Endothelial cell of umbilical vein (primary cell): Measurements from ENCODE around the gene SAXO1. TPM values are rescaled to one million over a fixed set of nuclear protein-coding genes. Genes with fewer than 3 reads are reported as not detected.
"Not testable (repeated sequence)": the region's sequence is repeated elsewhere in the genome, so short reads cannot be mapped to it uniquely, and the experiment has no call there.

Experiments used
- BruUV-seq: library from RNA; stranded (reverse); fragments of 400-500 nt; replicated peaks from 2 replicates; lab custom pipeline; 2021; lab: Mats Ljungman, UMichigan
- CTCF ChIA-PET: fragments of 300-600, 350-600 bp; sonication (Branson Sonifier 250); formaldehyde crosslinking; loops from one replicate; lab custom pipeline; 2021; ENCODE audit warnings: antibody characterized with exemption, inconsistent platforms; lab: Charles Lee
- POLR2A ChIA-PET: fragments of 300-600, 350-600 bp; sonication (Branson Sonifier 250); formaldehyde crosslinking; loops from one replicate; lab custom pipeline; 2021; ENCODE audit warnings: antibody characterized with exemption, inconsistent platforms; lab: Charles Lee
- DNase-seq: peaks from one replicate; pipeline ENCODE4 v3.0.0-alpha.2; 2011; ENCODE audit warnings: low read depth, low spot score
- FAIRE-seq: peaks from 2 replicates; lab custom pipeline; 2011; peaks lifted over from hg19 to GRCh38; lab: Jason Lieb, UNC
- H2AFZ ChIP-seq: 2 replicates; pipeline ENCODE4 v1.6.0; 2012; ENCODE audit warnings: low read depth, low read length, control low read depth, inconsistent platforms
- H3K27ac ChIP-seq: 2 replicates; pipeline ENCODE4 v1.5.1; 2011; ENCODE audit warnings: low read depth, mild to moderate bottlenecking, control low read depth, low read length, moderate library complexity; ENCODE audit not compliant: insufficient read depth
- H3K27me3 ChIP-seq, 2 experiments: 2 replicates each; pipeline versions ENCODE4 v1.6.0 to v1.6.1; 2011; ENCODE audit warnings: low read length in 2 of 2, mixed read lengths in 1 of 2; ENCODE audit not compliant: control insufficient read depth in 2 of 2, insufficient read depth in 2 of 2
- H3K36me3 ChIP-seq, 2 experiments: 2 replicates in 1 of 2; 3 replicates in 1 of 2; pipeline ENCODE4 v1.5.1; 2011; ENCODE audit warnings: low read length in 2 of 2, mild to moderate bottlenecking in 1 of 2, moderate library complexity in 1 of 2; ENCODE audit not compliant: control insufficient read depth in 2 of 2, insufficient read depth in 2 of 2; ENCODE audit errors: extremely low read depth in 1 of 2
- H3K4me1 ChIP-seq: 3 replicates; pipeline ENCODE4 v1.5.1; 2011; ENCODE audit warnings: mild to moderate bottlenecking, low read length; ENCODE audit not compliant: control insufficient read depth, insufficient read depth; ENCODE audit errors: extremely low read depth
- H3K4me2 ChIP-seq: 2 replicates; pipeline ENCODE4 v1.6.1; 2011; ENCODE audit warnings: low read length, control low read depth, mixed read lengths; ENCODE audit not compliant: insufficient read depth
- H3K4me3 ChIP-seq, 3 experiments: fragments of 200-600 bp in 1 of 3; sonication (generic), shearing (Covaris generic) in 1 of 3; replicated peaks in 1 of 3; 2 replicates each; pipeline ENCODE4 v1.5.1; 2011 to 2016; ENCODE audit warnings: control low read depth in 3 of 3, low read length in 3 of 3, mild to moderate bottlenecking in 2 of 3, inconsistent platforms in 1 of 3, low read depth in 1 of 3, moderate library complexity in 1 of 3; ENCODE audit not compliant: insufficient read depth in 1 of 3
- H3K79me2 ChIP-seq: 2 replicates; pipeline ENCODE4 v1.6.0; 2012; ENCODE audit warnings: low read length, inconsistent platforms; ENCODE audit not compliant: control insufficient read depth, insufficient read depth
- H3K9ac ChIP-seq: replicated peaks from 2 replicates; pipeline ENCODE3; 2011; ENCODE audit warnings: low read length, control low read depth; ENCODE audit not compliant: insufficient read depth; ENCODE audit errors: extremely low read depth
- H3K9me1 ChIP-seq: replicated peaks from 3 replicates; pipeline ENCODE4 v1.6.0; 2011; ENCODE audit warnings: mild to moderate bottlenecking, low read length; ENCODE audit not compliant: control insufficient read depth, insufficient read depth; ENCODE audit errors: extremely low read depth
- H3K9me3 ChIP-seq: replicated peaks from 2 replicates; pipeline ENCODE4 v1.5.1; 2012; ENCODE audit warnings: low read length, inconsistent platforms; ENCODE audit not compliant: control insufficient read depth, insufficient read depth
- H4K20me1 ChIP-seq: replicated peaks from 2 replicates; pipeline ENCODE3; 2011; ENCODE audit warnings: mild to moderate bottlenecking, low read length; ENCODE audit not compliant: control insufficient read depth, insufficient read depth; ENCODE audit errors: extremely low read depth
- EZH2 ChIP-seq: IDR thresholded peaks from 2 replicates; pipeline ENCODE4 v1.6.1; 2012; ENCODE audit warnings: borderline replicate concordance, low read depth, mild to moderate bottlenecking, moderate library complexity, low read length, inconsistent platforms; ENCODE audit not compliant: severe bottlenecking
- FOS ChIP-seq: IDR thresholded peaks from 2 replicates; pipeline ENCODE4 v1.6.1; 2011; ENCODE audit warnings: mild to moderate bottlenecking, low read length, moderate library complexity, borderline replicate concordance; ENCODE audit not compliant: insufficient read depth
- GATA2 ChIP-seq: IDR thresholded peaks from 2 replicates; pipeline ENCODE4 v1.7.0; 2011; ENCODE audit warnings: low read depth, mild to moderate bottlenecking, moderate library complexity, mixed read lengths, low read length; ENCODE audit not compliant: insufficient read length, insufficient read depth
- JUN ChIP-seq: IDR thresholded peaks from 2 replicates; pipeline ENCODE4 v1.6.1; 2011; ENCODE audit warnings: borderline replicate concordance, low read depth; ENCODE audit not compliant: insufficient read length, insufficient read depth
- MYC ChIP-seq: IDR thresholded peaks from one replicate; pipeline ENCODE4 v1.6.1; 2011; ENCODE audit warnings: mild to moderate bottlenecking, low read depth, low read length
- POLR2A ChIP-seq: IDR thresholded peaks from 2 replicates; pipeline ENCODE4 v1.6.1; 2012; ENCODE audit warnings: low read depth, mild to moderate bottlenecking, control low read depth, low read length
- POLR2AphosphoS5 ChIP-seq: IDR thresholded peaks from 2 replicates; pipeline ENCODE4 v1.6.1; 2012; ENCODE audit warnings: low read depth, mild to moderate bottlenecking, control low read depth, low read length, moderate library complexity; ENCODE audit not compliant: insufficient read depth
- dilution Hi-C: fragments of 300-500 bp; cut with MboI; formaldehyde crosslinking; loops from one replicate; pipeline ENCODE4 v1.15.0; 2019; ENCODE audit warnings: low sequenced_read_pairs; ENCODE audit not compliant: extremely low pct_ligation_motif_present
- intact Hi-C: fragments of 100-400 bp; cut with micrococcal nuclease; formaldehyde crosslinking; loops from one replicate; pipeline ENCODE4 v1.10.0; 2022
- polyA plus RNA-seq, 4 experiments: library from polyadenylated mRNA; depleted of rRNA in 3 of 4; stranded (reverse) in 3 of 4; unstranded in 1 of 4; fragments of >200 nt; gene quantifications; 2 replicates each; pipeline versions ENCODE4 v1.2.1 to v1.2.3, GENCODE V29; 2011 to 2012; ENCODE audit warnings: missing spikeins in 1 of 4
- total RNA-seq: library from RNA; stranded (reverse); gene quantifications from 2 replicates; pipeline ENCODE4 v1.2.3, GENCODE V29; 2021
- TF ChIP-seq, protein P1 (sequence below): IDR thresholded peaks from 2 replicates; pipeline ENCODE4 v1.6.1; 2011; ENCODE audit not compliant: insufficient read depth, insufficient read length
- TF ChIP-seq, protein P2 (sequence below), 2 donors: IDR thresholded peaks; 1 replicate in 1 of 2; 2 replicates in 1 of 2; pipeline ENCODE4 v1.5.1; 2011; ENCODE audit warnings: low read length in 2 of 2, mild to moderate bottlenecking in 2 of 2, moderate library complexity in 2 of 2, control low read depth in 1 of 2, inconsistent platforms in 1 of 2, low read depth in 1 of 2; ENCODE audit not compliant: insufficient read depth in 1 of 2; ENCODE audit errors: extremely low read depth in 1 of 2

Gene SAXO1
- total and polyA plus RNA-seq, 2 donors (not counting 3 experiments of a cell fraction or from before 2014, with no cell fraction given): not detected

- H3K4me3 ChIP-seq: no peak overlapping the region
- H4K20me1 ChIP-seq: no peaks in the 10 kb centered on the region
- no peaks in the 10 kb centered on the region for H3K4me1 ChIP-seq
- CTCF ChIA-PET: interaction anchor here (1.2 kb wide), 1 partner anchor 11 kb away, joined by 3 read pairs; no protein-coding TSS in a partner anchor
- BruUV-seq: no TSS peak
- no peak overlapping the region for H3K9ac ChIP-seq
- H2AFZ ChIP-seq: no peak overlapping the region
- H3K9me1 ChIP-seq: no peaks in the 10 kb centered on the region
- no peaks in the 10 kb centered on the region for H3K36me3 ChIP-seq
- intact Hi-C loops (no loop called here), dilution Hi-C loops (no loop called here)
- TF ChIP-seq POLR2A: no peak
- TF ChIP-seq MYC: no peak
- TF ChIP-seq GATA2: no peak
- TF ChIP-seq JUN: no peak
- TF ChIP-seq, protein P1, sequence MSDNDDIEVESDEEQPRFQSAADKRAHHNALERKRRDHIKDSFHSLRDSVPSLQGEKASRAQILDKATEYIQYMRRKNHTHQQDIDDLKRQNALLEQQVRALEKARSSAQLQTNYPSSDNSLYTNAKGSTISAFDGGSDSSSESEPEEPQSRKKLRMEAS: no peak
- no peak for TF ChIP-seq FOS
- TF ChIP-seq, protein P2, sequence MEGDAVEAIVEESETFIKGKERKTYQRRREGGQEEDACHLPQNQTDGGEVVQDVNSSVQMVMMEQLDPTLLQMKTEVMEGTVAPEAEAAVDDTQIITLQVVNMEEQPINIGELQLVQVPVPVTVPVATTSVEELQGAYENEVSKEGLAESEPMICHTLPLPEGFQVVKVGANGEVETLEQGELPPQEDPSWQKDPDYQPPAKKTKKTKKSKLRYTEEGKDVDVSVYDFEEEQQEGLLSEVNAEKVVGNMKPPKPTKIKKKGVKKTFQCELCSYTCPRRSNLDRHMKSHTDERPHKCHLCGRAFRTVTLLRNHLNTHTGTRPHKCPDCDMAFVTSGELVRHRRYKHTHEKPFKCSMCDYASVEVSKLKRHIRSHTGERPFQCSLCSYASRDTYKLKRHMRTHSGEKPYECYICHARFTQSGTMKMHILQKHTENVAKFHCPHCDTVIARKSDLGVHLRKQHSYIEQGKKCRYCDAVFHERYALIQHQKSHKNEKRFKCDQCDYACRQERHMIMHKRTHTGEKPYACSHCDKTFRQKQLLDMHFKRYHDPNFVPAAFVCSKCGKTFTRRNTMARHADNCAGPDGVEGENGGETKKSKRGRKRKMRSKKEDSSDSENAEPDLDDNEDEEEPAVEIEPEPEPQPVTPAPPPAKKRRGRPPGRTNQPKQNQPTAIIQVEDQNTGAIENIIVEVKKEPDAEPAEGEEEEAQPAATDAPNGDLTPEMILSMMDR (IDR thresholded peaks at IDR 0.05; ENCODE audit: extremely low read depth in 1 of 2, insufficient read depth in 1 of 2, low read depth in 1 of 2, low read length in 2 of 2): no peak
- TF ChIP-seq POLR2AphosphoS5: no peak
- no peak for TF ChIP-seq EZH2
- FAIRE-seq: no peak
- peaks cover 1 to 6% of the 10 kb centered on the region in 2 experiments for H3K27me3 ChIP-seq
- no peaks in the 10 kb centered on the region for H3K79me2 ChIP-seq
- H3K4me2 ChIP-seq: no peak overlapping the region
- no peaks in the 10 kb centered on the region for H3K9me3 ChIP-seq
- H3K27ac ChIP-seq: no peak overlapping the region
- no peak for DNase-seq
- POLR2A ChIA-PET: no interaction called here
Measured at GRCh38 chr9:18935541-18935940, 97.5 kb downstream of the SAXO1 start.

- H4K20me1 ChIP-seq, H3K27ac ChIP-seq, BruUV-seq, H3K4me1 ChIP-seq, FAIRE-seq, H3K27me3 ChIP-seq, H3K4me2 ChIP-seq, H3K9me3 ChIP-seq, intact Hi-C loops, H3K4me3 ChIP-seq, DNase-seq, POLR2A ChIA-PET, H3K9me1 ChIP-seq, H3K9ac ChIP-seq, H2AFZ ChIP-seq, dilution Hi-C loops, H3K79me2 ChIP-seq, H3K36me3 ChIP-seq, CTCF ChIA-PET: not testable (repeated sequence)
Measured at GRCh38 chr9:18930611-18931010, 102.4 kb downstream of the SAXO1 start.
